ENCODE results near the gene PRG2. TPM values are rescaled to one million over a fixed set of nuclear protein-coding genes. Genes with fewer than 3 reads are reported as not detected.
A peak's percentile ranks its signal among the peaks of the same experiment; 100 is the strongest.

PRG2 gene
- total and polyA plus RNA-seq, 9 of the 15 experiments (the other 6 are each of a cell fraction or from before 2014, with no cell fraction given), result 1.8 to 78.0 (median 26.6) TPM

DNA sequence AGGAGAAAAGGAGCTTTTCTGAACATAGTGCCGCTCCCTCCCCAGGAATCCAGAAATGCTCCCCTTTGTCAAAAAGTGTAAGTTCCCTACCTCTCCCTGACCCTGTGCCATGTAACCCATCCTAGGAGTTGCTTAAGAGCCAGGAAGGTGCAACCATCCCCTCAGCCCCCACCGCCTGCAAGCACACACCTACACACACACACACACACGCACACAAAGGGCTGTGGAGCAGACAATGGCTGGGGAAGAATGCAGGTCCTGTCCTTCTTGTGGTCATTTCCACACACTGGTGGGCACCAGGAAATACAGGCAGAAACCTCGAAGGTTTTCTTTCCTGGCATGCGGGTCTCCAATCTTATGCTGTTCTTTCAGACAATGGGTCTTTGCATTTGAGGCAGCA, 51.1 kb downstream of the PRG2 start:
- in situ Hi-C loops (cut with MboI) (no loop called here), intact Hi-C loops (cut with micrococcal nuclease) (no loop called here)
- no peak overlapping the region for H3K4me2 ChIP-seq (ENCODE audit: insufficient read depth, low read length)
- 0 out of 2 replicates have a peak overlapping the region, but pooled peaks have one; percentile 4 for H2AFZ ChIP-seq (ENCODE audit: low read depth, low read length)
- no peaks in the 10 kb centered on the region for H3K9me3 ChIP-seq (replicated peaks; ENCODE audit: control insufficient read depth, insufficient read depth, low read depth, low read length)
- no peaks in the 10 kb centered on the region; a peak in 2 of 5 replicates for H3K27me3 ChIP-seq (ENCODE audit: control insufficient read depth in 2 of 2, insufficient read depth in 2 of 2, low read length in 2 of 2)
- no peaks in the 10 kb centered on the region for H4K20me1 ChIP-seq (replicated peaks; ENCODE audit: control insufficient read depth, insufficient read depth, low read length)
- H3K9ac ChIP-seq (ENCODE audit: insufficient read depth in 1 of 2, low read depth in 2 of 2, low read length in 2 of 2), result no peak overlapping the region
- no TSS peak for BruUV-seq (replicated peaks)
- ChIA-PET POLR2A (interaction anchor here (0.6 to 1.3 kb wide), 3 partner anchors 10 to 302 kb away, joined by 3 to 6 read pairs (median 4); partner anchors contain the start of gene TNKS1BP1), CTCF (ENCODE audit: low intra/inter-chr PET ratio) (interaction anchor here (0.7 kb wide), 1 partner anchor 337 kb away, joined by 3 read pairs; no protein-coding TSS in a partner anchor)
- H3K9me1 ChIP-seq (ENCODE audit: control insufficient read depth, insufficient read depth, low read length), result no peaks in the 10 kb centered on the region
- ATAC-seq (no peak), DNase-seq (ENCODE audit: extremely low read depth in 1 of 4, low spot score in 3 of 4) (no peak), FAIRE-seq (no peak)
- peaks cover 10 to 17% of the 10 kb centered on the region in 2 experiments; a peak in 4 of 5 replicates for H3K4me1 ChIP-seq (replicated peaks in 1 of 2; ENCODE audit: control insufficient read depth in 2 of 2, insufficient read depth in 2 of 2, low read length in 2 of 2)
- peaks cover 19% of the 10 kb centered on the region for H3K79me2 ChIP-seq (ENCODE audit: control insufficient read depth, insufficient read depth, low read length)
- WGBS (ENCODE audit: insufficient coverage, low coverage, missing lambda C conversion rate), result 46% methylated on average over 4 of the region's 5 CpGs
- no peak overlapping the region for H3K27ac ChIP-seq (ENCODE audit: extremely low read depth, low read depth, low read length)
- TF ChIP-seq MEF2D (tag; conservative IDR thresholded peaks at IDR 0.05; ENCODE audit: low read depth) (no peak), PHB (CRISPR knock-in tag; IDR thresholded peaks at IDR 0.05) (no peak), RNF219 (CRISPR knock-in tag; IDR thresholded peaks at IDR 0.05) (no peak), KHSRP (IDR thresholded peaks at IDR 0.05) (no peak), MITF (IDR thresholded peaks at IDR 0.05) (no peak)
- no peak overlapping the region for H3K4me3 ChIP-seq
- H3K36me3 ChIP-seq (ENCODE audit: control insufficient read depth, insufficient read depth, low read length), result peaks cover 4% of the 10 kb centered on the region

Measured in K562 (cell line).